Esophagus squamous epithelium (tissue), 4 donors: ENCODE results near the gene IDH3B.

Experiments
- CTCF ChIP-seq, 6 experiments: fragments of 450-650 bp in 4 of 6; fragments of 200-600 bp in 2 of 6; sonication (generic) in 2 of 6; IDR thresholded peaks; one replicate each; pipeline ENCODE4 v1.5.1; 2016 to 2019; ENCODE audit warnings: antibody characterized with exemption in 6 of 6, mild to moderate bottlenecking in 4 of 6, moderate library complexity in 4 of 6
- POLR2A ChIP-seq, 4 donors: fragments of 450-650 bp; IDR thresholded peaks; one replicate each; pipeline ENCODE4 v1.6.1; 2017; ENCODE audit warnings: antibody characterized with exemption in 4 of 4, mild to moderate bottlenecking in 4 of 4, moderate library complexity in 3 of 4

- TF ChIP-seq CTCF (IDR thresholded peaks at IDR 0.05) (no peak), POLR2A (IDR thresholded peaks at IDR 0.05) (no peak)
Measured at GRCh38 chr20:2626853-2627541, 37.0 kb downstream of the IDH3B start.
